NCI-H2227 treated with DMSO at 0.1 percent for 48 hours (cell line): ENCODE data around the gene ULK1.

Experiments used
- DNase-seq: peaks from one replicate; lab custom pipeline; 2025; lab: John Stamatoyannopoulos, UW

Gene ULK1

DNA sequence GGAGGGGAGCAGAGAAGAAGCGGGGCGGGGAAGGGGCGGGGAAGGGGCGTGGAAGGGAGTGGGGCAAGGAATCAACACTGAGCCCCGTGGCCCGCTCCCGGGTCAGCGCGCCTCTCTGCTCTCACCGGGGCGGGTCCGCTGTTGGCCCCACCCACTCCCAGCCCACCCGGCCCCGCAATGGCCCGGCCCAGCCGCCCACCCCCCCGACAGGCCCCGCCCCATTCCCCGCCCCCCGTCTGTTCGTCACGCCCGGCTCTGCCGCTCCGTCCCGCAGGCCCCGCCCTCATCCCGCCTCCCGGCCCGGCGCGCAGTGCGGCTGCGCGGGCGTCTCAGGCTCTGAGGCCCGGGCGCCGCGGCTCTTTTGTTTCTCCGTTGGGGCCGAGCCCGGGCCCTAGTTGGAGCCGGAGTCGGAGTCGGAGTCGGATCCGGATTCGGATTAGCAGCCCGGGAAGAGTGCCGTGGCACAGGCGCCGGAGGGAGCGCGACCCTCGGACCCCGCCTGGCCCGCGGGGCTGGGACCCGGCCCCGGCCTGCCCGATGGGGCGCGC lies at the start of gene ULK1:
TSS of gene ULK1 (plus strand) at position 310 of the 548 bp plus-strand sequence. CDS start 380 bp downstream, outside the sequence.
- peak; percentile 93 for DNase-seq

DNA sequence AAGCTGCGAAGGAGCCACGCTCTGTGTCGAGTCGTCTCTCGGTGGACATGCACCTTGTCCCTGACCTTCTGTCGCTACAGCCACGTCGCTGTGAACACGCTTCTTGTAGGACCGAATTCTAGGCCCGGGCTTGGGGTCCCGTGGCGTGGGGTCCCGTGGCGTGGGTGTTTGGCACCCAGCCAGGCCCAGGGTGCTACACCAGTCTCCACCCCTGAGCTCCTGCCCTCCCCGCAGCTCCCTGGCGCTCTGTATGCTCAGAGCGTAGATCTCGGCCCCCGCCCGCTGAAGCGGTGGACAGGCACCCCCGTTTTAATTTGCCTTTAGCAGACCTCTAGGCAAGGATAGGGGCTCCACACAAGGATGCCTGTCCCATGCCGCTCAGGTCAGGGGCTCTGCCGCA lies 49.8 kb upstream of the ULK1 start:
- DNase-seq: no peak

DNA sequence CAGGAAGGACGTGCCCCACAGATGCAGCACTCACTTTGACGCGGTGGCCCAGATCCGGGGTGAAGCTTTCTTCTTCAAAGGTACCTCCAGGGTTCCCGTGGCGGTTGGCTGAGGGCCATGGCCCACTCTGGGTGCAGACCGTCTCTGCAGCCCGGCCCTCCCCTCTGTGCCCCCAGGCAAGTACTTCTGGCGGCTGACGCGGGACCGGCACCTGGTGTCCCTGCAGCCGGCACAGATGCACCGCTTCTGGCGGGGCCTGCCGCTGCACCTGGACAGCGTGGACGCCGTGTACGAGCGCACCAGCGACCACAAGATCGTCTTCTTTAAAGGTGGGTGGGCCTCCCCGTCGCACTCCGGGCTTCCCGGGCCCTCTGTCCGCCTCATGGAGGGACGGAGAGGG lies 49.3 kb upstream of the ULK1 start:
- no peak for DNase-seq

DNA sequence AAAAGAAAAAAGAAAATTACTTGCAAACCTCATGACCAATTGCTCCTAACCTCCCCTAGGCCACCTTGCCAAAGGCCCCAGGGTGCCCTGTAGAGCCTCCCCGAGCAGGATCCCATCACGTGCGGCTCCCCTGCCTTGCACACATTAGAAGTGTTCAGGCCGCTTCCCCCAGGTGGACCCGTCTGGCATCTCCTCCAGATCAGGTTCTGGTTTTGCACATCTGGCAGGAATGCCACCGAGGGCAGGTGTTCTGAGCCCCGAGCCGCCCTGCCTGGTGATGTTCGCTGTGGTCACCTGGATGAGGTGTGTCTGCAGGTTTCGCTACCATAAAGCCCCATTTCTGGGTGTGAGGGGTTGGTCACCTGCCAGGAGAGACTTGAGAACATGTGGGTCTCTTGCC lies 47.0 kb upstream of the ULK1 start:
- DNase-seq: no peak

DNA sequence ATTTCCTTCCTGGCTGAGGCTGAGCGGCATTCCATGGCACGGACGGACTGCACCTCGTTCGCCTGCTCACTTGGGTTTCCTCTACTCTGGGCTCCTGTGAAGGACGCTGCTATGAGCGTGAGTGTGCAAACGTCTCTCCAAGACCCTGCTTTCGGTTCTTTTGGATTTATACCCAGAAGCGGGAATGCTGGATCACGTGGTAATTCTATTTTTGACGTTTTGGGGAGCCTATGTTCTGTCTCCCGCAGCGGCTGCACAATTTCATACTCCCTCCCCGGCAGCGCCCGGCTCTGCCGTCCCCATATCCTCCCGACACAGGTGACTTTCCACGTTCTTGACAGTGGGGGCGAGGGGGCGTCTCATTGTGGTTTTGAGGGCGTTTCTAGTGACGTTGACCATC lies 45.7 kb upstream of the ULK1 start:
- DNase-seq: no peak

DNA sequence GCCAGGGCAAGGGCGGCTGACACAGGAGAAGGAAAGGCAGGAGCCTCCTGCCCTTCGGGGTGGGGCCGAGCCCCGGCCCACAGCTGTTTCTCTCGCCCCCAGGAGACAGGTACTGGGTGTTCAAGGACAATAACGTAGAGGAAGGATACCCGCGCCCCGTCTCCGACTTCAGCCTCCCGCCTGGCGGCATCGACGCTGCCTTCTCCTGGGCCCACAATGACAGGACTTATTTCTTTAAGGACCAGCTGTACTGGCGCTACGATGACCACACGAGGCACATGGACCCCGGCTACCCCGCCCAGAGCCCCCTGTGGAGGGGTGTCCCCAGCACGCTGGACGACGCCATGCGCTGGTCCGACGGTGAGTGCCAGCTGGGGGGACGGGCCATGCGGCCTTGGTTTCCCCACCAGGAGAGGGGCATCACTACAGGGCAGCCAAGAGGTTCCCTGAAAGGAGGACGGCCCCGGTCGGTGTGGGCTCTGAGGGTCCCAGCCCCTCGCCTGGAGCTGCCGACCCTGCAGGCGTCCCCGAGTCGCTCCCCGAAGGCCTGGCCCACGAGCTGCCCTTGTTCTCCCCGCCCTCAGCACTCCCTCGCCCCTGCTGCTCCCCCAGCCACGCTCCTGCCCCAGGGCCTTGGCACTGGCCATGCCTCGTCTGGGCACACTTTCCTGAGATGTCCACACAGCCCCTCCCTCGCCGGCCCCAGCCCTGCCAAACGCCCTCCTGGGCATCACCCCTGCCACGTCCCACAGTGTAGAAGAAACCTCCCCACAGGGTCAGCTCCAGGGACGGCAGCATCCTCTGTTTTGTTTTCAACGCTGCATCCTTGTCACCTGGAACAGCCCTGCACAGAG lies 44.5 kb upstream of the ULK1 start:
- DNase-seq: no peak

DNA sequence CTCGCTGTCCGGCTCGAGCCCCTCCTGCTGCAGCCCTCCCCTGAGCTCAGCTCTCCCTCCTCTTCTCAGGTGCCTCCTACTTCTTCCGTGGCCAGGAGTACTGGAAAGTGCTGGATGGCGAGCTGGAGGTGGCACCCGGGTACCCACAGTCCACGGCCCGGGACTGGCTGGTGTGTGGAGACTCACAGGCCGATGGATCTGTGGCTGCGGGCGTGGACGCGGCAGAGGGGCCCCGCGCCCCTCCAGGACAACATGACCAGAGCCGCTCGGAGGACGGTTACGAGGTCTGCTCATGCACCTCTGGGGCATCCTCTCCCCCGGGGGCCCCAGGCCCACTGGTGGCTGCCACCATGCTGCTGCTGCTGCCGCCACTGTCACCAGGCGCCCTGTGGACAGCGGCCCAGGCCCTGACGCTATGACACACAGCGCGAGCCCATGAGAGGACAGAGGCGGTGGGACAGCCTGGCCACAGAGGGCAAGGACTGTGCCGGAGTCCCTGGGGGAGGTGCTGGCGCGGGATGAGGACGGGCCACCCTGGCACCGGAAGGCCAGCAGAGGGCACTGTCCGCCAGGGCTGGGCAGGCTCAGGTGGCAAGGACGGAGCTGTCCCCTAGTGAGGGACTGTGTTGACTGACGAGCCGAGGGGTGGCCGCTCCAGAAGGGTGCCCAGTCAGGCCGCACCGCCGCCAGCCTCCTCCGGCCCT lies 43.4 kb upstream of the ULK1 start:
- no peak for DNase-seq

DNA sequence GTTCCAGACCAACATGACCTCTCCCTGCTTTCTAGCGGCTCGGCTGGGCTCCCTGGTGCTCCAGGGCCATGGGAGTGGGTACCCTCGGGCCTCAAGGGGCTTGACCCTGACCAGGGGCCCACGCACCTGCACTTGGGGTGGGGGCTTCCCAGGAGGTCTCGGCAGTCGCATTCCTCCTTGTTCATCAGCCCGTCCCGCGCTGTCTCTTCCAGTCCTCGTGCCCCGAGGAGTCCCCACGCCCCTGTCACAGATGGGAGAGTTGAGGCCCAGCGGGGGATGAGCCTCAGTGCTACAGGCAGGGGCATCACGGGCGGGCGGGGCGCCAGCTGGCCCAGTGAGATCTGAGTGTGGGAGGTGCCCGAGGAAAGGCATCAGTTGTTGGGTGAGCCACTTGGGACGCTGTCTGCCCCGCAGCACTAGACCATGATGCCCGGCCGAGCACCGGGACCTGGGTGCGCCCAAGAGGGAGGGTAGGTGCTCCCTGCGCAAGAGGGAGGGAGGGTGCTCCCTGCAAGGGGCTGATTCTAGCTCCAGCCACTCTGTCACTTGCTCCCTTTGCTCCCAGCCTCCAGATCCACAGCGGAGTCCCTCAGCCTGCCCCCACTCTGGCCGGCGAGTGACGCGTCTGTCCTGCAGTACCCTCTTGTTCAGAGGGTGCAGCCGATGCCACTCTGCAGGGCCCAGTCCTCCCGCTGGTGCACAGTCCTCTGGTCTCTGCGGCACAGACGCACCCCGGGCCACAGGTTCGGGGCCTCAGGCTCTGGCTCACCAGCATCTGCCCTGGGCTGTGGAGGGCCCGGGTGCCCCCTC lies 42.5 kb upstream of the ULK1 start:
- no peak for DNase-seq

DNA sequence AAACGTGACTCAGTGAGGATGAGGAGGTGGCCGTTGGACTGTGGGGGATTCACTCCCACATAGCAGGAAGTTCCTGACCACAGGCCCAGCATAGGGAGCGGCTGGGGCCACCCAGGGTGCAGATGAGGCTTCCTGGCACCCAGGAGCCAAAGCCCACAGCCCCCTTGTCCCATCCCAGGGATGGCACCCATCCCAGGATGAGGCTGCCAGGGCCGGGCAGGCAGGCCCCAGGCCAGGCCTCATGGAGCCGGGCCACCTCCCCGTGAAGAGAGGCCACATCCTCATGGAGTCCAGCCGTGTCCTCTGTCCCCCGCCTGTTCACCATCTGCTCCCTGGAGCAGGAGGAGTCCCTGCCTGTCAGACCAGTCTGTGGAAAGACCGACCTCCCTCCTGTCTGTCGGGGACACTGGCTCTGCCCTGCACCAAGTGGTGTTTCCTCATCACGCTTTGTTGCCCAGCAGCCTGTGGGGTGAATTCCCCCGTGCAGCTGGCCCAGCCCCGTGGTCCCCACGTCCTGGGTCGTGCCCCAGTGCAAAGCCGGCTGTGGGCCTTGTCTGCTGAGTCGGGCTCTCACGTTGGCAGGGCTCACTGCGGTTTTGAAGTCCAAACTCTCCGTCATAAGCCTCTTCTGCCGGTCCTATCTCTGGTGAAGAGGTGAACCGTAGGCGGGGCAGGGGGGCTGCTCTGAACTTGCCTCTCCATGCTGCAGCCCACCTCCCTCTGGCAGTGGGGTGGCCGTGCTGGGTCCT lies 41.7 kb upstream of the ULK1 start:
- no peak for DNase-seq

DNA sequence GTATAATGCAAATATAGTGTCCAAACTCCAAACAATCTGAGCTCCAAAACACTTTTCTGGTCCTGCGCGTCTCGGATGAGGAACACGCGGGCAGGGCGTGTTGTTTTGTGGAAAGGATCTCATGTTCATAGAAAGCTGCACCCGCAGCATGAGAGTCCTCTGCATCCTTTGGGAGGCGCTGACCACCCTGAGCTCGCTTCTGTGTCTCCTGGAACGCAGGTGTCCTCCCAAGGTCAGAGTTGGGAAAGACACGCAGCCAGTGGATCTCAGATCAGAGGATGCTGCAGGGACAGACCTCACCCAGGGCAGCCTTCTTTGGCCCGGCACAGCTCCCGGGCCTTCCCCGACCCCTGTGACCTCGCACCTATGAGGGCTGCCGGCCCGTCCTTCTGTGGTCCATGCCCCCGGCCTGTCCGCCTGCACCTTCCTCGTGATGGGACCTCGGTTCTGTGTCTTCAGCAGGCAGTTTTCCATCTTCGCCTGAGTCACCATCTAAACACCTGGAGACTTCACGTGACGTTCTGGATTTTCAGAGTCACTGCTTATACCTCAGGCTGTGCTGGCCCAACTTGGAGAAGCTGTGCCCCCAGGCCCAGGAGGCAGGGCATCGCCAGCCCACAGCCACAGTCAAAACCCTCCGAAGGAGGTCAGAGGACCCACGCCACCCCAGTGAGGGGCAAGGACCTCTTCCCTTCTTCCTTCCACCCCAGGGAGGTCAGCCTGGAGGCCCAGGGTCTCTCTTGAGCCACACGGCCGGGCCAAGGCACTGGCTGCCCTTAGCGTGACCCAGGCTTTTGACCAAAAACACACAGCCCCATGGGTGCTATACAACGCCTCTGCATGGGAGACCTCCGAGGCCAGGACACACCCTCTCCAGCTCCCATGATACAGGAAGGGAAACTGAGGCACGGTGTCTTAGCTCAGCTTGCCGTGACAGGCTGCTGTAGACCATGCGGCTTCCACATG lies 40.3 kb upstream of the ULK1 start:
- DNase-seq: no peak

DNA sequence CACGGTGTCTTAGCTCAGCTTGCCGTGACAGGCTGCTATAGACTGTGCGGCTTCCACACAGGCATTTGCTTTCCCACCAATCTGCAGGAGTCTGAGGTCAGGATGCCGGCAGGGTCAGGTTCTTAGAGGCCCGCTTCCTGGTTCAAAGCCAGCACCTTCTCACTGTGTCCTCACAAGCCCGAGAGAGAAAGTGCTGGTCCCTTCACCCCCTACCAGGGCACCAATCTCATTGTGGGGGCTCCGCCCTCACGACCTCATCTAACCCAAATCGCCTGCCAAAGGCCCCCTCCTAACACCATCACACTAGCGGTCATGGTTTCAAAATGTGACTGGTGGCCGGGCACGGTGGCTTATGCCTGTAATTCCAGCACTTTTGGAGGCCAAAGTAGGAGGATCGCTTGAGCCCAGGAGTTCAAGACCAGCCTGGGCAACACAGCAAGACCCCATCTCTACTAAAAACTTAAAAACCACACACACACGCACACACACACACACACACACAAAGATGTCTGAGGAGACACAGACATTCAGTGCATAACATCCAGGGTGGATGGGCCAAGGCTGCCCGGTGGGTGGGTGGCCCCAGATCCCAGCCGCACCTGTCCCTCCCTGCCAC lies 39.5 kb upstream of the ULK1 start:
- no peak for DNase-seq

DNA sequence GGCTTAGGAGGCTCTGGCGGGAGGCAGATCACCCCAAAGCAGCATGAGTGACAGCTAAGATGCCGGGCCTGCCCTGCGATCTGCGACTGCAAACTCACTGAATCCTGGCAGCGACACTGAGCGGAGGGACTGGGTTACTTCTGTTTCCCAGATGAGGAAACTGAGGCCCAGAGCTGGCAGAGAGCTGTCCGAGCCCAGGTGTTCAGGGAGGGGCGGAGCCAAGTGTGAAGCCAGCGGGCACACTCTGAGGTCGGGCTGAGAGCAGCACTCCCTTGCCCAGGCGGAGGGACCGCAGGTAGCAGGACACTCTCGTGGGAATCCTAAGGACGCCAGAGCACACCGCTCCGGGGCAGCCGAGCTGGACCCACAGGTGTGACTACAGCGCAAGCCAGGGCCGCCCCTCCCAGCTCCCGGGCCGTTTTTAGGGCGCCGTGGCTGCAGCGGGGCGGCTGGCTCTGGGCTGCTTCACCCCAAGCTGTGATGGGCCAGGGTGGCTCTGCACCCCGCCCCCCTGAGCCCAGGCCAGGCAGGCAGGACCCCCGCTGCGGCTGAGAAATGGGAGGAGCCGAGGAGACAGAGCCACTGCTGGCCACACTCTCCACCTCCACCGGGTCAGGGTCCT lies 38.8 kb upstream of the ULK1 start:
- DNase-seq: no peak

DNA sequence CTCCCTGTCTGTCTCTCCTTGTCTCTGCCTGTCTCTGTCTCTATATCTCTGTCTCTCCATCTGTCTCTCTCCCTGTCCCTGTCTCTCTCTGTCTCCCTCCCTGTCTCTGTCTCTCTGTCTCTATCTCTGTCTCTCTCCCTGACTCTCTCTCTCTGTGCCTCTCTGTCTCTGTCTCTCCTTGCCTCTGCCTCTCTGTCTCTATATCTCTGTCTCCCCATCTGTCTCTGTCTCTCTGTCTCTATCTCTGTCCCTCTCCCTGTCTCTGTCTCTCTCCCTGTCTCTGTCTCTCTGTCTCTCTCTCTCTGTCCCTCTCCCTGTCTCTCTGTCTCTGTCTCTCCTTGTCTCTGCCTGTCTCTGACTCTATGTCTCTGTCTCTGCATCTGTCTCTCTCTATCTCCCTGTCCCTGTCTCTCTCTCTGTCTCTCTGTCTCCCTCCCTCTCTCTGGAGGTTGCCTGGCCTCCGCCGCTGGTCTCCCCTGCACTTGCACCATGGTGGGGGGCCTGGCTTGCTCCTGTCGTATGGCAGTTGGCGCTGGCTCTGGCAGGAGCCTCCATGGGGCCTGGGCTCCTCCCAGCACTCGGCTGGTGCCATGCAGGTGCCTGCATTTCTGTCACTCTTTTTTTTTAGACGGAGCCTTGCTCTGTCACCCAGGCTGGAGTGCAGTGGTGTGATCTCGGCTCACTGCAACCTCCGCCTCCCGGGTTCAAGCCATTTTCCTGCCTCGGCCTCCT lies 37.9 kb upstream of the ULK1 start:
- no peak for DNase-seq

DNA sequence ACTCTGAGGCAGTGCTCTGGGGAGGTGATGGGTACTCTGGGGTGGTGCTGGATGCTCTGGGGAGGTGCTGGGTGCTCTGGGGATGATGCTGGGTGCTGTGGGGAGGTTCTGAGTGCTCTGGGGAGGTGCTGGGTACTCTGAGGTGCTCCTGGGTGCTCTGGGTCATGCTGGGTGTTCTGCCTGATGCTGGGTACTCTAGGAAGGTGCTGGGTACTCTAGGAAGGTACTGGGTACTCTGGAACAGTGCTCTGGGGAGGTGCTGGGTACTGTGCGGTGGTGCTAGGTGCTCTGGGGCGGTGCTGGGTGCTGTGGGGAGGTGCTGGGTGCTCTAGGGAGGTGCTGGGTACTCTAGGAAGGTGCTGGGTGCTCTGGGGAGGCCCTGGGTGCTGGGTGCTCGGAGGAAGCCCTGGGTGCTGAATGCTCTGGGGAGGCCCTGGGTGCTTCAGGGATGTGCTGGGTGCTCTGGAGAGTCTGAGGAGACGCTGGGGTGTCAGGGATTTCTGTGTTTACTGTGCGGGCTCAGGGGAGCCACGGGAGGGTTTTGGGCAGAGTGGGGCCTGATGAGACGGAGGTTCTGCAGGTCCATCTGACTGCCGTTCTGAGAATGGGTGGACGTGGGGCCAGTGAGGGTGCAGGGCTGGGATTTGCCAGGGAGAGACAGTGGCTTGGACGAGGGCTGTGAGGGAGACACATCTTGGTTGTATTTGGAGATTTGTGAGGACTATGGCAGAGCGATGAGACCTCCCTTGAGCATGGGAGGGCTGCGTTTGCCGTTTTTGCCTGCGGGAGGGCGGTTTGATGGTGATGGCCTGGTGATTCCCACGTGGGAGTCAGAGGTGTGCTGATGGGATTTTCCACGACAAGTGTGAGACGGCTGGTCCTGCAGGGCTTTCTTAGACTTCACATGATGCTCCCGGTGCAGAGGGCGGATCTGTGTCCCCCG lies 36.2 kb upstream of the ULK1 start:
- DNase-seq: no peak

DNA sequence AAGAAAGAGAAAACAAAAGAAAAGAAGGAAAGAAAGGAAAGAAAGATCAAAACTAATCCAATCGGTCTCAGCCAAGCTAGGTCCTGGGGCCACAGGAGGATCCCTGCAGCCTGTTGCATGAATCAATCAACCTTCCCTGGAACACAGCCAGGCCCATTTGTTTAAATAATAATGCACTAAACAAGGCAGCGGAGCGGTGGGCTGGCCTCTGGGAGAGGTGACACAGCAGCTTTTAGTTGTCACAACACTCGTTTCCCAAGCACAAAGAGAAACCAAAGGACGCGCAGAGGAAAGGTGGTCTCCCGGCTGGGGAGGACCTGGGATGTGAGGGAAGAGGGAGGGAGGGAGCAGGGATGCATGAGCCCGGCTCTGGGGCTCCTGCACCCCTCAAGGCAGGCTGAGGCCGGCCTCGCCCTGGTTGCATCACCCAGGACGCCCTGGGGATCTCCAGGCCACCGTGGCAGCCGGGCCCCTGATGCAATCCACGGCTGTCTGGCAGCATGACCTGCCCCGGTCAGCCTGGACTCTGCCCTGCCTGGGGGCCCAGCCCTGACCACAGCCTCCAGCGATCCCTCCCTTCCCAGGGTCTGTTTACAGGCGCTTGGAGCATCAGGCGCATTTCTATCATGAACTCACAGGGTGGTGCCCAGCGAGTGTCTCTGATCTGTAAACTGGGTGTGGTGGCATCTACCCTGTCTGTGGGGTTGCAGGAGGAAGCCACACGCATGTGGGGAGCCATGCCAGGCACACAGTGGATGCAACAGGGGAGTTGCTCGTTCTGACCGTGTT lies 33.8 kb upstream of the ULK1 start:
- peak; percentile 51 for DNase-seq

DNA sequence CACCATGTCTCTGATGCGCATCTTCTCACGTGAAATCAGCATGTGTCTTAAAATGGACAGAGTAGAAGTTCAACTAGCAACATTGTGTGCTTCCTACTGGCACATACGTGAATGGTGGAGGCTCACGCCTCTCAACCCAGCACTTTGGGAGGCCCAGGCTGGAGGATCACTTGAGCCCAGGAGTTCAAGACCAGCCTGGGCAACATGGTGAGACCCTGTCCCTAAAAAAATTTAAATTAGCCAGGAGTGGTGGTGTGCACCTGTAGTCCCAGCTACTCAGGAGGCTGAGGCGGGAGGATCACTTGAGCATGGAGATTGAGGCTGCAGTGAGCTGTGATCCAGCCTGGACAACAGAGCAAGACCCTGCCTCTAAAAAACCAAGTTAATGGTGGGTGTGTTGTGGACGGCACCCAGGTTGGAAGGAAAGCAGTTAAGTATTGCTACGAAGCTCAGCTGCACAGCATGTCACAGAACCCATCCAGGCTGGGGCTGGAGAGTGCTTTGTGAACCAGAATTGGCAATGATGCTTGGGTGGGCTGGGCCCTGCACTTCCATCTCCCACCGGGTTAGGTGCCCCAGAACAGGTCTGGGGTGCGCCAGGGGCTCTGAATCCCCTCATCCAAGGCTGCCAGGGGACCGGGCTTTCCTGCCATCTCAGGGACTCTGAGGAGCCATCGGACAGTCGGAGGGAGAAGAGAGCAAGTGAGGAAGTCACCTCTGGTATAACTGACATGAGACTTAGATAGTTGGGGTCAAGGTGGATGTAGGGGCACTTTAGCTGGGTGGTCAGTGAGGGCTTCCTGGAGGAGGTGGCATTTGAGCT lies 33.0 kb upstream of the ULK1 start:
- DNase-seq: no peak
